ENCODE data around the gene KPNA3. TPM values are rescaled to one million over a fixed set of nuclear protein-coding genes. Genes with fewer than 3 reads are reported as not detected.
"Not testable (repeated sequence)": the region's sequence is repeated elsewhere in the genome, so short reads cannot be mapped to it uniquely, and the experiment has no call there.

Gene KPNA3
- total and polyA plus RNA-seq, 12 donors = 22.5 to 79.1 (median 55.0) TPM

GRCh38 chr13:49777746-49778614 lies 14.5 kb downstream of the KPNA3 start:
- TF ChIP-seq, protein P1, sequence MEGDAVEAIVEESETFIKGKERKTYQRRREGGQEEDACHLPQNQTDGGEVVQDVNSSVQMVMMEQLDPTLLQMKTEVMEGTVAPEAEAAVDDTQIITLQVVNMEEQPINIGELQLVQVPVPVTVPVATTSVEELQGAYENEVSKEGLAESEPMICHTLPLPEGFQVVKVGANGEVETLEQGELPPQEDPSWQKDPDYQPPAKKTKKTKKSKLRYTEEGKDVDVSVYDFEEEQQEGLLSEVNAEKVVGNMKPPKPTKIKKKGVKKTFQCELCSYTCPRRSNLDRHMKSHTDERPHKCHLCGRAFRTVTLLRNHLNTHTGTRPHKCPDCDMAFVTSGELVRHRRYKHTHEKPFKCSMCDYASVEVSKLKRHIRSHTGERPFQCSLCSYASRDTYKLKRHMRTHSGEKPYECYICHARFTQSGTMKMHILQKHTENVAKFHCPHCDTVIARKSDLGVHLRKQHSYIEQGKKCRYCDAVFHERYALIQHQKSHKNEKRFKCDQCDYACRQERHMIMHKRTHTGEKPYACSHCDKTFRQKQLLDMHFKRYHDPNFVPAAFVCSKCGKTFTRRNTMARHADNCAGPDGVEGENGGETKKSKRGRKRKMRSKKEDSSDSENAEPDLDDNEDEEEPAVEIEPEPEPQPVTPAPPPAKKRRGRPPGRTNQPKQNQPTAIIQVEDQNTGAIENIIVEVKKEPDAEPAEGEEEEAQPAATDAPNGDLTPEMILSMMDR (IDR thresholded peaks at IDR 0.05) = no peak
- H3K4me1 ChIP-seq = peaks cover 0 to 62% (median 24%) of the 10 kb centered on the region in 9 donors
- no peak for ATAC-seq
- no peak for DNase-seq
- H3K27me3 ChIP-seq = no peaks in the 10 kb centered on the region
- H3K36me3 ChIP-seq = no peaks in the 10 kb centered on the region
- no peak overlapping the region for H3K27ac ChIP-seq
- H3K9me3 ChIP-seq = no peaks in the 10 kb centered on the region
- WGBS, 2 donors = 90 to 94% methylated on average over 6 of the region's 6 CpGs
- no peak overlapping the region for H3K4me3 ChIP-seq
- intact Hi-C loops (cut with DNase I) = no loop called here

DNA sequence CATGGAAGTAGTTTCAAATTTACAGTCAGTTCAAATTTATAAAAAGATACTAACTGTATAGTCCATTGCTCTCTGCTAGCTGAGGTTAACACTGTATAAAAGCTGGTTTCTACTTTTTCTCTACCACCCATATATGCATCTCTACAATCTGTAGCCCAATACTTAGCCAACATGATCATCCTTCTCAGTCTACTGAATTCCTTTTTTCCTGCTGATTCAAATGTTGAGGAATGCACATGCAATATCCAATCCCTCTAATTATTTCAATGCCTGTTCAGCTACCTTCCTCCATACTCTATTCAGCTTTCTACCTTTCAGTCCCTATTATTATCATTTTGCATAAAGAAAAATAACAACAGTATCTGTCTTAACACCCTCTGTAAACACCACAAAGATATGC lies 15.6 kb downstream of the KPNA3 start:
- TF ChIP-seq, protein P1 (IDR thresholded peaks at IDR 0.05) = no peak

GRCh38 chr13:49774376-49775005 lies 18.0 kb downstream of the KPNA3 start:
- Histone ChIP-seq H3K9me3 (no peaks in the 10 kb centered on the region), H3K4me1 (peaks cover 0 to 33% (median 8%) of the 10 kb centered on the region in 9 donors), H3K36me3 (no peaks in the 10 kb centered on the region), H3K27me3 (no peaks in the 10 kb centered on the region), H3K4me3 (no peak overlapping the region), H3K27ac (peak overlapping the region in 1 of 10 donors; percentile 2)
- WGBS, 2 donors = 47 to 59% methylated on average over 2 of the region's 2 CpGs
- TF ChIP-seq, protein P1 (IDR thresholded peaks at IDR 0.05) = no peak
- peak in 3 of 8 donors; percentile 33 to 83 (median 79) for ATAC-seq
- no peak for DNase-seq
- intact Hi-C loops (cut with DNase I) = no loop called here

More for the DNA sequence above, 15.6 kb downstream of the KPNA3 start:
- no peaks in the 10 kb centered on the region for H3K27me3 ChIP-seq
- H3K4me3 ChIP-seq = no peak overlapping the region
- intact Hi-C loops (cut with DNase I) = no loop called here
- H3K9me3 ChIP-seq = no peaks in the 10 kb centered on the region
- DNase-seq (no peak), ATAC-seq (no peak)
- H3K27ac ChIP-seq = no peak overlapping the region
- H3K4me1 ChIP-seq = peaks cover 0 to 51% (median 24%) of the 10 kb centered on the region in 9 donors
- H3K36me3 ChIP-seq = no peaks in the 10 kb centered on the region

DNA sequence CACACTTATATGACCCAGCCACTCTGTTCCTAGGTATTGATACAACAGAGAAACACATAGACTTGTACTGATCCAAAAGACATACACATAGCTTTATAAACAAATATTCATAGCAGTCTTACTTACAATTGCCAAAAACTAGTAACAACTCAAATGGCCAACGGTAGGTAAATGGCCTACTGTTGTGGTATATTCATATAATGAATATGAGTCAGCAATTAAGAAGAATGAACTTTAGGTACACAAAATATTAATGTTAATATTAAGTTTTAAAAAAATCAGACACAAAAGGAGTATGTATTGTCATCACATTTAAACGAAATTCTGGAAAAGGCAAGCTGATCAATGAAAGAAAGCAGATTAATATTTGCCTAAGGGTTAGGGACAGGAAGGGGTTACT lies 19.7 kb downstream of the KPNA3 start:
- ATAC-seq (no peak), DNase-seq (no peak)
- TF ChIP-seq, protein P1 (IDR thresholded peaks at IDR 0.05) = no peak
- Histone ChIP-seq H3K9me3 (no peaks in the 10 kb centered on the region), H3K4me3 (no peak overlapping the region), H3K4me1 (peaks cover 0 to 29% (median 9%) of the 10 kb centered on the region in 9 donors), H3K36me3 (no peaks in the 10 kb centered on the region), H3K27ac (no peak overlapping the region), H3K27me3 (no peaks in the 10 kb centered on the region)
- intact Hi-C loops (cut with DNase I) = no loop called here
- 88 to 92% methylated on average over 2 of the region's 2 CpGs for WGBS, 2 donors

GRCh38 chr13:49761811-49762210 lies 30.7 kb downstream of the KPNA3 start:
- ATAC-seq; intact Hi-C loops (cut with DNase I); H3K27ac ChIP-seq; H3K4me3 ChIP-seq; H3K9me3 ChIP-seq; H3K27me3 ChIP-seq; H3K36me3 ChIP-seq: not testable (repeated sequence)
- 94% methylated on average over 26 to 32 of the region's 32 CpGs for WGBS, 2 donors
- peaks cover 0 to 15% (median 0%) of the 10 kb centered on the region in 9 donors for H3K4me1 ChIP-seq
- peak in 1 of 2 donors; percentile 15 for DNase-seq
